ENCODE measurements around the gene USP1. TPM values are rescaled to one million over a fixed set of nuclear protein-coding genes. Genes with fewer than 3 reads are reported as not detected.

USP1 gene
- total RNA-seq, 4 donors from 2014 or later = 14.6 to 31.3 (median 24.7) TPM

DNA sequence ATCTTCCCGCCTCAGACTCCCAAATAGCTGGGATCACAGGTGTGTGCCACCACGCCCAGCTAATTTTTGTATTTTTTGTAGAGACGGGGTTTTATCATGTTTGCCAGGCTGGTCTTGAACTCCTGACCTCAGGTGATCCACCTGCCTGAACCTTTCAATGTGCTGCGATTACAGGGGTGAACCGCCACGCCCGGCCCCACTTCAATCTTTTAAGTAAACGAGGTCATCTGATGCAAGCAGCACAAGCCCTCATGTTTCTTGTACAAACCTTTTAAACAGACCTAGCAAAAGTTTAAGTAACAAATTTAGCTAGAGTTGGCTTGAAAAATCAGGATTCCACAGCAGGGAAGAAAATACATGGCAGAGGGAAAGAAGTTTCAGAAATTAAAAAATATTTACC is 21.2 kb upstream of the USP1 start:
- Histone ChIP-seq H3K27me3 (no peaks in the 10 kb centered on the region), H3K4me1 (no peaks in the 10 kb centered on the region), H3K36me3 (no peaks in the 10 kb centered on the region), H3K27ac (no peak overlapping the region), H3K9me3 (no peaks in the 10 kb centered on the region), H3K4me3 (no peak overlapping the region)
- no peak for DNase-seq
- TF ChIP-seq, protein P1, sequence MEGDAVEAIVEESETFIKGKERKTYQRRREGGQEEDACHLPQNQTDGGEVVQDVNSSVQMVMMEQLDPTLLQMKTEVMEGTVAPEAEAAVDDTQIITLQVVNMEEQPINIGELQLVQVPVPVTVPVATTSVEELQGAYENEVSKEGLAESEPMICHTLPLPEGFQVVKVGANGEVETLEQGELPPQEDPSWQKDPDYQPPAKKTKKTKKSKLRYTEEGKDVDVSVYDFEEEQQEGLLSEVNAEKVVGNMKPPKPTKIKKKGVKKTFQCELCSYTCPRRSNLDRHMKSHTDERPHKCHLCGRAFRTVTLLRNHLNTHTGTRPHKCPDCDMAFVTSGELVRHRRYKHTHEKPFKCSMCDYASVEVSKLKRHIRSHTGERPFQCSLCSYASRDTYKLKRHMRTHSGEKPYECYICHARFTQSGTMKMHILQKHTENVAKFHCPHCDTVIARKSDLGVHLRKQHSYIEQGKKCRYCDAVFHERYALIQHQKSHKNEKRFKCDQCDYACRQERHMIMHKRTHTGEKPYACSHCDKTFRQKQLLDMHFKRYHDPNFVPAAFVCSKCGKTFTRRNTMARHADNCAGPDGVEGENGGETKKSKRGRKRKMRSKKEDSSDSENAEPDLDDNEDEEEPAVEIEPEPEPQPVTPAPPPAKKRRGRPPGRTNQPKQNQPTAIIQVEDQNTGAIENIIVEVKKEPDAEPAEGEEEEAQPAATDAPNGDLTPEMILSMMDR (IDR thresholded peaks at IDR 0.05) = no peak
- TF ChIP-seq POLR2A (IDR thresholded peaks at IDR 0.05) = no peak
- WGBS, 2 donors = 75 to 90% methylated on average over 8 of the region's 8 CpGs
- intact Hi-C loops (cut with DNase I) = no loop called here

DNA sequence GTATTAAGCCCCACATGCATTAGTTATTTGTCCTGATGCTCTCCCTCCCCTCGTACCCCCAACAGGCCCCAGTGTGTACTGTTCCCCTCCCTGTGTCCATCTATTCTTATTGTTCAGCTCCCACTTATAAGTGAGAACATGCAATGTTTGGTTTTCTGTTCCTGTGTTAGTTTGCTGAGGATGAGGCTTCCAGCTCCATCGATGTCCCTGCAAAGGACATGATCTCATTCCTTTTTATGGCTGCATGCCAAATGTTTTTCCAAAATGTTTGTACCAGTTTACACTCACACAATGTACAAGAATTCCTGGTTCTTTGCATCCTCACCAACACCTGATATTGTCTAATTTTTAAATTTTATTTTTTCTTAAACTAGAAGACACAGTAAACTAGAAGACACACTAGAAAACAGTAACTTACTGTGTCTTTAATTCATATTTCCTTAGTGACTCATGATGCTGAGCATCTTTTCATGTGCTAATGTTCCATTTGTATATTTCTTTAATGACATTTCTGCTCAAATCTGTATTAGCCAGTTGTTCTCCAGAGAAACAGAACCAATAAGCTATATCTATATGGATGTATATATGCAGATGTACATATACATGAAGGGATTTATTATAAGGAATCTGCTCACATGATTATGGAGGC is 19.4 kb upstream of the USP1 start:
- intact Hi-C loops (cut with DNase I) = no loop called here
- DNase-seq = no peak
- 53 to 65% methylated on average over 2 of the region's 2 CpGs for WGBS, 2 donors
- no peak overlapping the region for H3K4me3 ChIP-seq
- H3K4me1 ChIP-seq = no peaks in the 10 kb centered on the region
- H3K27me3 ChIP-seq = no peaks in the 10 kb centered on the region
- no peaks in the 10 kb centered on the region for H3K36me3 ChIP-seq
- TF ChIP-seq, protein P1 (IDR thresholded peaks at IDR 0.05) = no peak
- TF ChIP-seq POLR2A (IDR thresholded peaks at IDR 0.05) = no peak
- H3K27ac ChIP-seq = no peak overlapping the region
- no peaks in the 10 kb centered on the region for H3K9me3 ChIP-seq

DNA sequence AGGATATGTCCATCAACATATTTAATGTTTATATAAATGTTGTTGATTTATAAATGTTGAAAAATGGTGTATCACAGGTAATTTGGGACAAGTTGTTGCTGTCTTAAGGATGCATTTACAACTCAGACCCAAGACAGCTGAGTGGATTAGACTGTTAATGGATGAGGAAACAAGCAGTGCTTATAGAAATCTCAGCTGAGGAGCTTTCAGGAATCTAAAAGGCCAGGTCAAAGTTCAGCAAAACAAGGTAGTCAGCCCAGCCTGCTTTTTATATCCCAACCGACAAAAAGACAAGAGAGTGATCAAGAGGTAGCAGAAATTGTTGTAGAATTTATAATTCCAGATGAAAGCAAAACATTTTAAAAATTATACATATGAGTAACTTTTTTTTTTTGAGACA is 16.6 kb upstream of the USP1 start:
- Histone ChIP-seq H3K27me3 (no peaks in the 10 kb centered on the region), H3K27ac (no peak overlapping the region), H3K4me1 (no peaks in the 10 kb centered on the region), H3K36me3 (no peaks in the 10 kb centered on the region), H3K4me3 (no peak overlapping the region), H3K9me3 (no peaks in the 10 kb centered on the region)
- TF ChIP-seq, protein P1 (IDR thresholded peaks at IDR 0.05) = no peak
- TF ChIP-seq POLR2A (IDR thresholded peaks at IDR 0.05) = no peak
- no peak for DNase-seq
- WGBS, 2 donors = 80 to 85% methylated on average over 1 of the region's 1 CpG
- intact Hi-C loops (cut with DNase I) = no loop called here

DNA sequence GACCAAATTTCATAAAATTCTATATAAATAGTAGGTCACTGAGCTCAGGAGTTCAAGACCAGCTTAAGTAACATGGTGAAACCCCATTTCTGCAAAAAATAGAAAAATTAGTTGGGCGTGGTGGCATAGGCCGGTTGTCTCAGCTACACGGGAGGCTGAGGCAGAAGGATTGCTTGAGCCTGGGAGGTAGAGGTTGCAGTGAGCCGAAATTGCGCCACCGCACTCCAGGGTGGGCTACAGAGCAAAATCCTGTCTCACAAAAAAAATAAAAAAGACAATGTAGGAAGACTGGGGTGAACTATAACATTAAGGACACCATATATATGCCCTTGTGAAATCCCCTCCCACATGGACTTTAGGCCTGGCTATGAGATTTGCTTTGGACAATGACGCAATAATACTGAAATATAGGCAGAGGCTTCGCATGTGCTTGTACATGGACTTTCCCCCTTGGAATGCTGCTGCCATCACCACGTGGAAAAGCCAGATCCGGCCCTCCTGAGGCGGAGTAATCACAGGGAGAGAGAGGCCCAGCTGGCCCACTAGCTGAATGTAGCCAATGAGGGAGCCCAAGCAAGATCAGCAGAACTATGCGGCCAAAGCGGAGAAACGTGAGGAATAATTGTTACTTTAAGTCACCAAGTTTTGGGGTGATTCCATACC is 13.1 kb upstream of the USP1 start:
- WGBS, 2 donors = 86 to 93% methylated on average over 14 of the region's 14 CpGs
- no peak overlapping the region for H3K4me3 ChIP-seq
- no peak for DNase-seq
- TF ChIP-seq, protein P1 (IDR thresholded peaks at IDR 0.05) = no peak
- TF ChIP-seq POLR2A (IDR thresholded peaks at IDR 0.05) = no peak
- H3K36me3 ChIP-seq = no peaks in the 10 kb centered on the region
- no peaks in the 10 kb centered on the region for H3K4me1 ChIP-seq
- no peak overlapping the region for H3K27ac ChIP-seq
- no peaks in the 10 kb centered on the region for H3K9me3 ChIP-seq
- intact Hi-C loops (cut with DNase I) = no loop called here
- no peaks in the 10 kb centered on the region for H3K27me3 ChIP-seq

DNA sequence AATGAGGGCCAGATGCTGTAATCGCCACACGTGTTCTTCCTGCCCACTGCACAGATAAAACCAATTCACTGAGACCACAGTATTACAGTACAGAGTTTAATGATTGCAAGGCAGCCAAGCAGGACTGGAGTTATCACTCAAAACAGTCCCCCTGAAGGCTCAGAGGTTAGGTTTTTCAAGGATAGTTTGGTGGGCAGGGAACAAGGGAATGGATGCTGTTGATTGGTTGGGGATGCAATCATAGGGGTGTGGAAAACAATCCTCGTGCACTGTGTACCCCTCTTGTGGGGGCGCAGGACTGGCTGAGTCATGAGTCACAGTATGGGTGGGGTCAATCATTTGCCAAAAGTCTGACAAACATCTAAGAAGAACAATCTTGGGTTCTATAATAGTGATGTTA is 12.4 kb upstream of the USP1 start:
- no peak overlapping the region for H3K27ac ChIP-seq
- H3K36me3 ChIP-seq = no peaks in the 10 kb centered on the region
- TF ChIP-seq, protein P1 (IDR thresholded peaks at IDR 0.05) = no peak
- no peak for TF ChIP-seq POLR2A (IDR thresholded peaks at IDR 0.05)
- intact Hi-C loops (cut with DNase I) = no loop called here
- no peaks in the 10 kb centered on the region for H3K9me3 ChIP-seq
- H3K4me1 ChIP-seq = no peaks in the 10 kb centered on the region
- DNase-seq = no peak
- H3K4me3 ChIP-seq = no peak overlapping the region
- whole genome bisulfite sequencing, 2 donors = 53 to 63% methylated on average over 4 of the region's 4 CpGs
- H3K27me3 ChIP-seq = no peaks in the 10 kb centered on the region
